GM12873 (cell line): ENCODE results near the gene SF3A2.

ENCODE experiments used
- CTCF ChIP-seq: IDR thresholded peaks from 2 replicates; pipeline ENCODE4 v1.5.1; 2012; ENCODE audit warnings: low read depth, mild to moderate bottlenecking, moderate library complexity, low read length, control low read depth; ENCODE audit not compliant: insufficient read depth; ENCODE audit errors: missing control alignments

SF3A2 gene

GRCh38 chr19:2255112-2255845, 18.7 kb downstream of the SF3A2 start:
- TF ChIP-seq CTCF, result no peak

GRCh38 chr19:2255982-2256685, 19.5 kb downstream of the SF3A2 start, which contains the start of gene JSRP1:
TSS of gene JSRP1 (minus strand) at chr19:2256417. CDS start at chr19:2255314, 1,103 bp downstream.
- no peak for TF ChIP-seq CTCF

- TF ChIP-seq CTCF, result no peak
These were observed 22.7 kb downstream of the SF3A2 start for GRCh38 chr19:2259336-2259735.

- no peak for TF ChIP-seq CTCF
These were observed 23.7 kb downstream of the SF3A2 start for GRCh38 chr19:2260341-2260805.

- TF ChIP-seq CTCF, result peak; percentile 72
These were observed 25.0 kb downstream of the SF3A2 start for GRCh38 chr19:2261438-2262172.

GRCh38 chr19:2266183-2266993, 29.8 kb downstream of the SF3A2 start:
- no peak for TF ChIP-seq CTCF
